HG03378 (cell line): ENCODE measurements around the gene NCBP1.
"Not testable (repeated sequence)": the region's sequence is repeated elsewhere in the genome, so short reads cannot be mapped to it uniquely, and the experiment has no call there.

Experiments used
- ATAC-seq: cut with Tn5 transposase; IDR thresholded peaks from one replicate; pipeline ENCODE4 v1.9.1; 2021; ENCODE audit warnings: mild to moderate bottlenecking, moderate library complexity; ENCODE audit not compliant: unreplicated experiment

NCBP1 gene

GRCh38 chr9:97632985-97633858 is at the start of gene NCBP1, which contains the start of gene TSTD2:
TSS of gene NCBP1 (plus strand) at chr9:97633821. CDS start at chr9:97633882, 61 bp downstream.
TSS of gene TSTD2 (minus strand) at chr9:97633368. CDS start at chr9:97627562, 5,806 bp downstream.
- peak; percentile 75 for ATAC-seq

GRCh38 chr9:97584778-97585177 is 48.8 kb upstream of the NCBP1 start:
- ATAC-seq, result not testable (repeated sequence)

- ATAC-seq, result not testable (repeated sequence)
Observed at GRCh38 chr9:97586909-97587308, 46.7 kb upstream of the NCBP1 start.

- ATAC-seq, result no peak
Observed at GRCh38 chr9:97591535-97591934, 42.1 kb upstream of the NCBP1 start.

- ATAC-seq, result no peak
Observed at GRCh38 chr9:97592126-97592525, 41.5 kb upstream of the NCBP1 start.

- no peak for ATAC-seq
Observed at GRCh38 chr9:97593960-97594359, 39.7 kb upstream of the NCBP1 start.

- ATAC-seq, result no peak
Observed at GRCh38 chr9:97594381-97594921, 39.2 kb upstream of the NCBP1 start.

- no peak for ATAC-seq
Observed at GRCh38 chr9:97596906-97597305, 36.7 kb upstream of the NCBP1 start.

- peak; percentile 90 for ATAC-seq
Observed at GRCh38 chr9:97598461-97599288, 34.9 kb upstream of the NCBP1 start.

- no peak for ATAC-seq
Observed at GRCh38 chr9:97599314-97599846, 34.2 kb upstream of the NCBP1 start.

- no peak for ATAC-seq
Observed at GRCh38 chr9:97600531-97601227, 32.9 kb upstream of the NCBP1 start.

GRCh38 chr9:97601228-97601898 is 32.3 kb upstream of the NCBP1 start:
- ATAC-seq, result no peak

GRCh38 chr9:97602430-97602829 is 31.2 kb upstream of the NCBP1 start:
- no peak for ATAC-seq

- ATAC-seq, result no peak
Observed at GRCh38 chr9:97604901-97605645, 28.5 kb upstream of the NCBP1 start.

GRCh38 chr9:97615439-97616072 is 18.1 kb upstream of the NCBP1 start:
- no peak for ATAC-seq

- ATAC-seq, result no peak
Observed at GRCh38 chr9:97617939-97618416, 15.6 kb upstream of the NCBP1 start.

- ATAC-seq, result not testable (repeated sequence)
Observed at GRCh38 chr9:97620063-97620462, 13.6 kb upstream of the NCBP1 start.

- not testable (repeated sequence) for ATAC-seq
Observed at GRCh38 chr9:97622483-97622882, 11.1 kb upstream of the NCBP1 start.

GRCh38 chr9:97623946-97624345 is 9.7 kb upstream of the NCBP1 start:
- ATAC-seq, result no peak
